Sigmoid colon (tissue), 7 donors: Measurements from ENCODE around the gene BRPF3. TPM values are rescaled to one million over a fixed set of nuclear protein-coding genes. Genes with fewer than 3 reads are reported as not detected.
"Not testable (repeated sequence)": the region's sequence is repeated elsewhere in the genome, so short reads cannot be mapped to it uniquely, and the experiment has no call there.

ENCODE experiments used
- DNase-seq: peaks from one replicate; pipeline ENCODE4 v3.0.0-alpha.2; 2019
- H3K27ac ChIP-seq, 4 donors: fragments of 200-600 bp; sonication (generic); one replicate each; pipeline ENCODE4 v1.5.1; 2016 to 2019; ENCODE audit warnings: mild to moderate bottlenecking in 1 of 4
- H3K27me3 ChIP-seq, 3 donors: fragments of 200-600 bp; sonication (generic); one replicate each; pipeline ENCODE4 v1.5.1; 2019; ENCODE audit warnings: mild to moderate bottlenecking in 1 of 3
- H3K36me3 ChIP-seq, 4 donors: fragments of 200-600 bp; sonication (generic); one replicate each; pipeline ENCODE4 v1.5.1; 2016 to 2019
- H3K4me1 ChIP-seq, 4 donors: fragments of 200-600 bp; sonication (generic); one replicate each; pipeline ENCODE4 v1.5.1; 2017 to 2019
- H3K4me3 ChIP-seq, 4 donors: fragments of 200-600 bp; sonication (generic); one replicate each; pipeline ENCODE4 v1.5.1; 2017 to 2019; ENCODE audit warnings: mild to moderate bottlenecking in 2 of 4, moderate library complexity in 1 of 4
- H3K9me3 ChIP-seq, 4 donors: fragments of 200-600 bp in 3 of 4; sonication (generic) in 3 of 4; one replicate each; pipeline versions ENCODE4 v1.5.1 to v1.6.1; 2013 to 2019
- EP300 ChIP-seq, 4 donors: sonication (generic); formaldehyde crosslinking; IDR thresholded peaks; one replicate each; pipeline ENCODE4 v1.6.1; 2017; ENCODE audit warnings: antibody characterized with exemption in 4 of 4
- POLR2A ChIP-seq, 2 donors: fragments of 450-650 bp; IDR thresholded peaks; one replicate each; pipeline ENCODE4 v1.6.1; 2016; ENCODE audit warnings: antibody characterized with exemption in 2 of 2, mild to moderate bottlenecking in 2 of 2, moderate library complexity in 2 of 2
- POLR2AphosphoS5 ChIP-seq, 4 donors: sonication (generic); formaldehyde crosslinking; IDR thresholded peaks; one replicate each; pipeline ENCODE4 v1.6.1; 2017; ENCODE audit warnings: antibody characterized with exemption in 4 of 4
- WGBS, 2 donors: extraction: QIAGEN DNeasy Blood & Tissue Kit; methylation state at CpG; one replicate each; pipeline ENCODE4 v1.1.7; 2013; 5-methylcytosine and 5-hydroxymethylcytosine counted together
- intact Hi-C: fragments of 100-400 bp; cut with DNase I; formaldehyde crosslinking; loops from one replicate; pipeline ENCODE4 v1.15.1; 2023
- polyA plus RNA-seq, 3 donors: library from polyadenylated mRNA; stranded (reverse); fragments of 200-250 nt; gene quantifications; one replicate each; pipeline ENCODE4 v1.2.3, GENCODE V29; 2013
- total RNA-seq, 4 donors: library from RNA; depleted of rRNA; stranded (reverse); fragments of >200 nt; gene quantifications; one replicate each; pipeline ENCODE4 v1.1.0, GENCODE V29; 2016
- TF ChIP-seq, protein P1 (sequence below), 4 experiments: fragments of 450-650 bp in 3 of 4; fragments of 200-600 bp in 1 of 4; IDR thresholded peaks; one replicate each; pipeline ENCODE4 v1.5.1; 2016 to 2019; ENCODE audit warnings: antibody characterized with exemption in 4 of 4, mild to moderate bottlenecking in 3 of 4, moderate library complexity in 2 of 4
- donor health status: healthy with polysubstance abuse.
- donor health status: Bipolar disorder and iron deficiency.
- donor health status: healthy.

BRPF3 gene
- total and polyA plus RNA-seq, 7 donors = 11.2 to 41.8 (median 26.9) TPM

GRCh38 chr6:36217188-36217587 lies 20.6 kb downstream of the BRPF3 start:
- H3K27me3 ChIP-seq = no peaks in the 10 kb centered on the region
- DNase-seq = no peak
- 79 to 90% methylated on average over 3 of the region's 3 CpGs for WGBS, 2 donors
- TF ChIP-seq POLR2AphosphoS5 (IDR thresholded peaks at IDR 0.05) = no peak
- TF ChIP-seq, protein P1, sequence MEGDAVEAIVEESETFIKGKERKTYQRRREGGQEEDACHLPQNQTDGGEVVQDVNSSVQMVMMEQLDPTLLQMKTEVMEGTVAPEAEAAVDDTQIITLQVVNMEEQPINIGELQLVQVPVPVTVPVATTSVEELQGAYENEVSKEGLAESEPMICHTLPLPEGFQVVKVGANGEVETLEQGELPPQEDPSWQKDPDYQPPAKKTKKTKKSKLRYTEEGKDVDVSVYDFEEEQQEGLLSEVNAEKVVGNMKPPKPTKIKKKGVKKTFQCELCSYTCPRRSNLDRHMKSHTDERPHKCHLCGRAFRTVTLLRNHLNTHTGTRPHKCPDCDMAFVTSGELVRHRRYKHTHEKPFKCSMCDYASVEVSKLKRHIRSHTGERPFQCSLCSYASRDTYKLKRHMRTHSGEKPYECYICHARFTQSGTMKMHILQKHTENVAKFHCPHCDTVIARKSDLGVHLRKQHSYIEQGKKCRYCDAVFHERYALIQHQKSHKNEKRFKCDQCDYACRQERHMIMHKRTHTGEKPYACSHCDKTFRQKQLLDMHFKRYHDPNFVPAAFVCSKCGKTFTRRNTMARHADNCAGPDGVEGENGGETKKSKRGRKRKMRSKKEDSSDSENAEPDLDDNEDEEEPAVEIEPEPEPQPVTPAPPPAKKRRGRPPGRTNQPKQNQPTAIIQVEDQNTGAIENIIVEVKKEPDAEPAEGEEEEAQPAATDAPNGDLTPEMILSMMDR (IDR thresholded peaks at IDR 0.05) = no peak
- TF ChIP-seq EP300 (IDR thresholded peaks at IDR 0.05) = no peak
- TF ChIP-seq POLR2A (IDR thresholded peaks at IDR 0.05) = no peak
- intact Hi-C loops = no loop called here
- peaks cover 13 to 95% (median 58%) of the 10 kb centered on the region in 4 donors for H3K36me3 ChIP-seq
- H3K4me3 ChIP-seq = no peak overlapping the region
- no peaks in the 10 kb centered on the region for H3K9me3 ChIP-seq
- no peak overlapping the region for H3K27ac ChIP-seq
- H3K4me1 ChIP-seq = peaks cover 0 to 5% (median 0%) of the 10 kb centered on the region in 4 donors

DNA sequence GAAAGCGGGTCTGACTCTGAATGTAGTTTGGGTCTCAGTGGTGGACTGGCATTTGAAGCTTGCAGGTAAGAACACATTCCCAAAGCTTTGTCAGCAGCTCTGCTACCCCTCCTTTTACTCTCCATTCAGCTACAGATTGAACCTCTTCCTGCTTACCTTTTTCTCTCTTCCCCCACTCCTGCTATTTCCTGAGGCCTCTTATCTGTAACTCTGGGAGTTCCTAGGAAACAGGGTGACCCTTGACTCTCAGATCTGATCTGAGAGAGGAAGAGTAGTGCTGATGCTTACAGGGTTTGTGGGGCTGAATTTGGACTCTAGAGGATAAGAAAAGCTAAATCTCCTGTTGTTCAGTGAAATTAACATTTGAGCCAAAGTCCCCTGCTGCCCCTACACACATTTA lies 21.4 kb downstream of the BRPF3 start:
- Histone ChIP-seq H3K36me3 (peaks cover 13 to 98% (median 62%) of the 10 kb centered on the region in 4 donors), H3K27ac (no peak overlapping the region), H3K4me3 (no peak overlapping the region), H3K27me3 (no peaks in the 10 kb centered on the region), H3K4me1 (peaks cover 0 to 5% (median 0%) of the 10 kb centered on the region in 4 donors), H3K9me3 (no peaks in the 10 kb centered on the region)
- intact Hi-C loops = no loop called here
- 93 to 98% methylated on average over 1 of the region's 1 CpG for WGBS, 2 donors
- TF ChIP-seq POLR2AphosphoS5 (IDR thresholded peaks at IDR 0.05) (no peak), POLR2A (IDR thresholded peaks at IDR 0.05) (no peak), EP300 (IDR thresholded peaks at IDR 0.05) (no peak)
- TF ChIP-seq, protein P1 (IDR thresholded peaks at IDR 0.05) = no peak
- no peak for DNase-seq

GRCh38 chr6:36218516-36218915 lies 22.0 kb downstream of the BRPF3 start:
- DNase-seq, H3K4me1 ChIP-seq, intact Hi-C loops, H3K4me3 ChIP-seq, H3K9me3 ChIP-seq, H3K27ac ChIP-seq, H3K27me3 ChIP-seq: not testable (repeated sequence)
- WGBS, 2 donors = 95 to 96% methylated on average over 9 of the region's 9 CpGs
- H3K36me3 ChIP-seq = peaks cover 13 to 98% (median 59%) of the 10 kb centered on the region in 4 donors

- Histone ChIP-seq H3K36me3 (peaks cover 13 to 98% (median 54%) of the 10 kb centered on the region in 4 donors), H3K27me3 (no peaks in the 10 kb centered on the region), H3K27ac (no peak overlapping the region), H3K4me1 (peaks cover 0 to 5% (median 2%) of the 10 kb centered on the region in 4 donors), H3K4me3 (no peak overlapping the region), H3K9me3 (no peaks in the 10 kb centered on the region)
- 79 to 82% methylated on average over 3 of the region's 3 CpGs for WGBS, 2 donors
- no peak for DNase-seq
- intact Hi-C loops = no loop called here
- TF ChIP-seq POLR2A (IDR thresholded peaks at IDR 0.05) (no peak), EP300 (IDR thresholded peaks at IDR 0.05) (no peak), POLR2AphosphoS5 (IDR thresholded peaks at IDR 0.05) (no peak)
- TF ChIP-seq, protein P1 (IDR thresholded peaks at IDR 0.05) = no peak
These were observed 22.5 kb downstream of the BRPF3 start for GRCh38 chr6:36219081-36219480.

DNA sequence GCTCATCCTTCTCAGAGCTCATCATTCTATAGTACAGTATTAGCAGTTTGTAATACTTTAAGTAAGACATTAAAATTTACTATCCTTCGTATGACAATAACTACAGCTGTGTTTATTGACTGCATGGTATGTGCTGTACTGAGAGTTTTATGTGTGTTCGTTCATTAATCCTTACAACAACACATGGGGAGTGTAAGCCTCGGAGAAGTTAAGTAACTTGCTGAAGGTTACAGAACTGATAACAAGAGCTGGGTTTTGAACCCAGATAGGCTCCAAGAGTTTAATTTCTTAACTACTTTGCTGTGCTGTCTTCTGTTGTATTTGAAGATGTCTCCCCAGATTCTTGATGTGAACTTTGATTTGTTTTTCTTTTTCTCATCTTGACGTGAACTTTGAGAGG lies 23.7 kb downstream of the BRPF3 start:
- H3K36me3 ChIP-seq = peaks cover 4 to 98% (median 45%) of the 10 kb centered on the region in 4 donors

More for the DNA sequence above, 23.7 kb downstream of the BRPF3 start:
- DNase-seq = no peak
- Histone ChIP-seq H3K27ac (no peak overlapping the region), H3K4me3 (no peak overlapping the region), H3K9me3 (no peaks in the 10 kb centered on the region), H3K4me1 (peaks cover 0 to 5% (median 2%) of the 10 kb centered on the region in 4 donors), H3K27me3 (no peaks in the 10 kb centered on the region)
- intact Hi-C loops = no loop called here
- WGBS, 2 donors = 21 to 62% methylated on average over 4 of the region's 4 CpGs
- no peak for TF ChIP-seq POLR2AphosphoS5 (IDR thresholded peaks at IDR 0.05)
- TF ChIP-seq EP300 (IDR thresholded peaks at IDR 0.05) = no peak
- TF ChIP-seq POLR2A (IDR thresholded peaks at IDR 0.05) = no peak
- TF ChIP-seq, protein P1 (IDR thresholded peaks at IDR 0.05) = no peak
